Prostate gland (tissue), 2 donors: Measurements from ENCODE around the gene GRAMD1B.

ENCODE experiments used
- CTCF ChIP-seq, 4 experiments: fragments of 200-600 bp in 2 of 4; fragments of 450-650 bp in 2 of 4; sonication (generic) in 2 of 4; IDR thresholded peaks; 1 replicate in 3 of 4; 2 replicates in 1 of 4; pipeline ENCODE4 v1.5.1; 2016 to 2019; ENCODE audit warnings: antibody characterized with exemption in 4 of 4, mild to moderate bottlenecking in 2 of 4, moderate library complexity in 2 of 4
- POLR2A ChIP-seq: fragments of 450-650 bp; IDR thresholded peaks from one replicate; pipeline ENCODE4 v1.6.1; 2016; ENCODE audit warnings: antibody characterized with exemption, mild to moderate bottlenecking
- POLR2AphosphoS5 ChIP-seq: sonication (generic); formaldehyde crosslinking; IDR thresholded peaks from one replicate; pipeline ENCODE4 v1.6.1; 2017; ENCODE audit warnings: antibody characterized with exemption

GRCh38 chr11:123559523-123559955, 129.5 kb downstream of the GRAMD1B start:
- TF ChIP-seq CTCF (IDR thresholded peaks at IDR 0.05) = no peak
- TF ChIP-seq POLR2A = no peak
- no peak for TF ChIP-seq POLR2AphosphoS5
